Measurements from ENCODE around the gene SYP.
A peak's percentile ranks its signal among the peaks of the same experiment; 100 is the strongest.
"Not testable (repeated sequence)": the region's sequence is repeated elsewhere in the genome, so short reads cannot be mapped to it uniquely, and the experiment has no call there.

The SYP gene

GRCh38 chrX:49161632-49162031 lies 38.4 kb downstream of the SYP start:
- Histone ChIP-seq H3K4me1 (ENCODE audit: control insufficient read depth in 1 of 2, insufficient read depth in 2 of 2, low read length in 2 of 2) (peaks cover 0 to 13% of the 10 kb centered on the region in 2 donors), H3K27ac (ENCODE audit: low read depth, low read length) (no peak overlapping the region), H3K36me3 (ENCODE audit: control insufficient read depth in 1 of 2, insufficient read depth in 2 of 2, low read length in 2 of 2) (no peaks in the 10 kb centered on the region), H3K9me3 (ENCODE audit: control insufficient read depth in 1 of 2, low read length in 2 of 2) (no peaks in the 10 kb centered on the region), H3K9ac (ENCODE audit: low read depth in 1 of 2, low read length in 2 of 2) (no peak overlapping the region), H3K27me3 (ENCODE audit: control insufficient read depth in 1 of 2, insufficient read depth in 2 of 2, low read length in 2 of 2) (no peaks in the 10 kb centered on the region), H3K4me3 (ENCODE audit: low read depth in 1 of 2, low read length in 2 of 2) (no peak overlapping the region)

- H3K36me3 ChIP-seq (ENCODE audit: control insufficient read depth in 1 of 2, insufficient read depth in 2 of 2, low read length in 2 of 2), result no peaks in the 10 kb centered on the region
- H3K9ac ChIP-seq (ENCODE audit: low read depth in 1 of 2, low read length in 2 of 2), result no peak overlapping the region
- H3K27me3 ChIP-seq (ENCODE audit: control insufficient read depth in 1 of 2, insufficient read depth in 2 of 2, low read length in 2 of 2), result no peaks in the 10 kb centered on the region
- peaks cover 0 to 13% of the 10 kb centered on the region in 2 donors for H3K4me1 ChIP-seq (ENCODE audit: control insufficient read depth in 1 of 2, insufficient read depth in 2 of 2, low read length in 2 of 2)
- H3K9me3 ChIP-seq (ENCODE audit: control insufficient read depth in 1 of 2, low read length in 2 of 2), result no peaks in the 10 kb centered on the region
- H3K27ac ChIP-seq (ENCODE audit: low read depth, low read length), result no peak overlapping the region
- no peak overlapping the region for H3K4me3 ChIP-seq (ENCODE audit: low read depth in 1 of 2, low read length in 2 of 2)
Measured at GRCh38 chrX:49160908-49161307, 39.1 kb downstream of the SYP start.

GRCh38 chrX:49157194-49157593 lies 42.8 kb downstream of the SYP start:
- H3K9ac ChIP-seq (ENCODE audit: low read depth in 1 of 2, low read length in 2 of 2), result no peak overlapping the region
- no peaks in the 10 kb centered on the region for H3K36me3 ChIP-seq (ENCODE audit: control insufficient read depth in 1 of 2, insufficient read depth in 2 of 2, low read length in 2 of 2)
- H3K27ac ChIP-seq (ENCODE audit: low read depth, low read length), result no peak overlapping the region
- H3K27me3 ChIP-seq (ENCODE audit: control insufficient read depth in 1 of 2, insufficient read depth in 2 of 2, low read length in 2 of 2), result no peaks in the 10 kb centered on the region
- no peaks in the 10 kb centered on the region for H3K9me3 ChIP-seq (ENCODE audit: control insufficient read depth in 1 of 2, low read length in 2 of 2)
- H3K4me1 ChIP-seq (ENCODE audit: control insufficient read depth in 1 of 2, insufficient read depth in 2 of 2, low read length in 2 of 2), result no peaks in the 10 kb centered on the region
- no peak overlapping the region for H3K4me3 ChIP-seq (ENCODE audit: low read depth in 1 of 2, low read length in 2 of 2)

GRCh38 chrX:49155900-49156837 lies 43.8 kb downstream of the SYP start:
- no peaks in the 10 kb centered on the region for H3K9me3 ChIP-seq (ENCODE audit: control insufficient read depth in 1 of 2, low read length in 2 of 2)
- H3K4me3 ChIP-seq (ENCODE audit: low read depth in 1 of 2, low read length in 2 of 2), result peak overlapping the region; percentile 61 to 70
- peak overlapping the region; percentile 91 for H3K27ac ChIP-seq (ENCODE audit: low read depth, low read length)
- H3K4me1 ChIP-seq (ENCODE audit: control insufficient read depth in 1 of 2, insufficient read depth in 2 of 2, low read length in 2 of 2), result no peaks in the 10 kb centered on the region
- H3K27me3 ChIP-seq (ENCODE audit: control insufficient read depth in 1 of 2, insufficient read depth in 2 of 2, low read length in 2 of 2), result no peaks in the 10 kb centered on the region
- H3K9ac ChIP-seq (ENCODE audit: low read depth in 1 of 2, low read length in 2 of 2), result peak overlapping the region; percentile 66 to 75
- no peaks in the 10 kb centered on the region for H3K36me3 ChIP-seq (ENCODE audit: control insufficient read depth in 1 of 2, insufficient read depth in 2 of 2, low read length in 2 of 2)

- H3K4me3 ChIP-seq (ENCODE audit: low read depth in 1 of 2, low read length in 2 of 2), result peak overlapping the region; percentile 61 to 70
- H3K27ac ChIP-seq (ENCODE audit: low read depth, low read length), result peak overlapping the region; percentile 91
- no peaks in the 10 kb centered on the region for H3K9me3 ChIP-seq (ENCODE audit: control insufficient read depth in 1 of 2, low read length in 2 of 2)
- H3K4me1 ChIP-seq (ENCODE audit: control insufficient read depth in 1 of 2, insufficient read depth in 2 of 2, low read length in 2 of 2), result no peaks in the 10 kb centered on the region
- no peaks in the 10 kb centered on the region for H3K36me3 ChIP-seq (ENCODE audit: control insufficient read depth in 1 of 2, insufficient read depth in 2 of 2, low read length in 2 of 2)
- no peaks in the 10 kb centered on the region for H3K27me3 ChIP-seq (ENCODE audit: control insufficient read depth in 1 of 2, insufficient read depth in 2 of 2, low read length in 2 of 2)
- peak overlapping the region; percentile 66 to 75 for H3K9ac ChIP-seq (ENCODE audit: low read depth in 1 of 2, low read length in 2 of 2)
Measured at GRCh38 chrX:49155243-49155899, 44.6 kb downstream of the SYP start.

- Histone ChIP-seq H3K9me3 (ENCODE audit: control insufficient read depth in 1 of 2, low read length in 2 of 2) (no peaks in the 10 kb centered on the region), H3K4me1 (ENCODE audit: control insufficient read depth in 1 of 2, insufficient read depth in 2 of 2, low read length in 2 of 2) (peaks cover 0 to 1% of the 10 kb centered on the region in 2 donors), H3K27me3 (ENCODE audit: control insufficient read depth in 1 of 2, insufficient read depth in 2 of 2, low read length in 2 of 2) (no peaks in the 10 kb centered on the region), H3K27ac (ENCODE audit: low read depth, low read length) (no peak overlapping the region), H3K4me3 (ENCODE audit: low read depth in 1 of 2, low read length in 2 of 2) (no peak overlapping the region), H3K9ac (ENCODE audit: low read depth in 1 of 2, low read length in 2 of 2) (no peak overlapping the region), H3K36me3 (ENCODE audit: control insufficient read depth in 1 of 2, insufficient read depth in 2 of 2, low read length in 2 of 2) (no peaks in the 10 kb centered on the region)
Measured at GRCh38 chrX:49153467-49153866, 46.5 kb downstream of the SYP start.

- not testable (repeated sequence) for H3K27ac ChIP-seq (ENCODE audit: low read depth, low read length); H3K9me3 ChIP-seq (ENCODE audit: control insufficient read depth in 1 of 2, low read length in 2 of 2); H3K27me3 ChIP-seq (ENCODE audit: control insufficient read depth in 1 of 2, insufficient read depth in 2 of 2, low read length in 2 of 2); H3K4me1 ChIP-seq (ENCODE audit: control insufficient read depth in 1 of 2, insufficient read depth in 2 of 2, low read length in 2 of 2); H3K9ac ChIP-seq (ENCODE audit: low read depth in 1 of 2, low read length in 2 of 2); H3K36me3 ChIP-seq (ENCODE audit: control insufficient read depth in 1 of 2, insufficient read depth in 2 of 2, low read length in 2 of 2); H3K4me3 ChIP-seq (ENCODE audit: low read depth in 1 of 2, low read length in 2 of 2)
Measured at GRCh38 chrX:49149291-49149690, 50.7 kb downstream of the SYP start.

GRCh38 chrX:49148390-49149100 lies 51.4 kb downstream of the SYP start:
- not testable (repeated sequence) for H3K9ac ChIP-seq (ENCODE audit: low read depth in 1 of 2, low read length in 2 of 2); H3K36me3 ChIP-seq (ENCODE audit: control insufficient read depth in 1 of 2, insufficient read depth in 2 of 2, low read length in 2 of 2); H3K4me3 ChIP-seq (ENCODE audit: low read depth in 1 of 2, low read length in 2 of 2); H3K9me3 ChIP-seq (ENCODE audit: control insufficient read depth in 1 of 2, low read length in 2 of 2); H3K27me3 ChIP-seq (ENCODE audit: control insufficient read depth in 1 of 2, insufficient read depth in 2 of 2, low read length in 2 of 2); H3K4me1 ChIP-seq (ENCODE audit: control insufficient read depth in 1 of 2, insufficient read depth in 2 of 2, low read length in 2 of 2)
- peak overlapping the region; percentile 50 for H3K27ac ChIP-seq (ENCODE audit: low read depth, low read length)

- Histone ChIP-seq H3K9me3 (ENCODE audit: control insufficient read depth in 1 of 2, low read length in 2 of 2) (no peaks in the 10 kb centered on the region), H3K27me3 (ENCODE audit: control insufficient read depth in 1 of 2, insufficient read depth in 2 of 2, low read length in 2 of 2) (no peaks in the 10 kb centered on the region), H3K4me3 (ENCODE audit: low read depth in 1 of 2, low read length in 2 of 2) (no peak overlapping the region), H3K27ac (ENCODE audit: low read depth, low read length) (no peak overlapping the region), H3K9ac (ENCODE audit: low read depth in 1 of 2, low read length in 2 of 2) (no peak overlapping the region), H3K4me1 (ENCODE audit: control insufficient read depth in 1 of 2, insufficient read depth in 2 of 2, low read length in 2 of 2) (peaks cover 0 to 7% of the 10 kb centered on the region in 2 donors), H3K36me3 (ENCODE audit: control insufficient read depth in 1 of 2, insufficient read depth in 2 of 2, low read length in 2 of 2) (no peaks in the 10 kb centered on the region)
Measured at GRCh38 chrX:49147936-49148335, 52.1 kb downstream of the SYP start.

- Histone ChIP-seq H3K27ac (ENCODE audit: low read depth, low read length) (no peak overlapping the region), H3K4me3 (ENCODE audit: low read depth in 1 of 2, low read length in 2 of 2) (no peak overlapping the region), H3K9ac (ENCODE audit: low read depth in 1 of 2, low read length in 2 of 2) (no peak overlapping the region), H3K36me3 (ENCODE audit: control insufficient read depth in 1 of 2, insufficient read depth in 2 of 2, low read length in 2 of 2) (no peaks in the 10 kb centered on the region), H3K9me3 (ENCODE audit: control insufficient read depth in 1 of 2, low read length in 2 of 2) (no peaks in the 10 kb centered on the region), H3K27me3 (ENCODE audit: control insufficient read depth in 1 of 2, insufficient read depth in 2 of 2, low read length in 2 of 2) (no peaks in the 10 kb centered on the region), H3K4me1 (ENCODE audit: control insufficient read depth in 1 of 2, insufficient read depth in 2 of 2, low read length in 2 of 2) (peaks cover 0 to 7% of the 10 kb centered on the region in 2 donors)
Measured at GRCh38 chrX:49147282-49147681, 52.7 kb downstream of the SYP start.

Data from duodenal mucosa (tissue), 2 donors.